Measurements from ENCODE around the gene IL2RA. TPM values are rescaled to one million over a fixed set of nuclear protein-coding genes. Genes with fewer than 3 reads are reported as not detected.

The IL2RA gene
- total and polyA plus RNA-seq, 2 donors (not counting 1 experiment from before 2014, with no cell fraction given), result 7.2 to 56.7 TPM

GRCh38 chr10:6069081-6069931 lies 7.1 kb upstream of the IL2RA start:
- Histone ChIP-seq H3K4me2 (replicated peaks; ENCODE audit: low read depth, low read length, poor library complexity, severe bottlenecking) (peak overlapping the region; percentile 61), H3K36me3 (replicated peaks in 1 of 2; ENCODE audit: control extremely low read depth in 1 of 2, control insufficient read depth in 1 of 2, extremely low read depth in 1 of 2, insufficient read depth in 2 of 2, low read length in 1 of 2) (no peaks in the 10 kb centered on the region), H3K27ac (ENCODE audit: low read length in 2 of 2) (peak overlapping the region; percentile 80 to 91), H3K27me3 (replicated peaks in 1 of 4; ENCODE audit: control extremely low read depth in 1 of 4, control insufficient read depth in 3 of 4, insufficient read depth in 4 of 4, low read length in 3 of 4) (no peaks in the 10 kb centered on the region), H4K20me1 (ENCODE audit: control insufficient read depth, insufficient read depth, low read length, poor library complexity, severe bottlenecking) (no peaks in the 10 kb centered on the region), H3K9me3 (ENCODE audit: control extremely low read depth in 1 of 3, control insufficient read depth in 2 of 3, insufficient read depth in 1 of 3, low read length in 2 of 3) (no peaks in the 10 kb centered on the region), H3K4me1 (ENCODE audit: control insufficient read depth in 2 of 2, insufficient read depth in 2 of 2, low read length in 2 of 2) (peaks cover 59 to 65% of the 10 kb centered on the region in 2 donors), H2AFZ (ENCODE audit: insufficient read depth, low read depth, low read length, poor library complexity, severe bottlenecking) (peak overlapping the region; percentile 17), H3K4me3 (ENCODE audit: control extremely low read depth in 1 of 5, extremely low read depth in 1 of 5, insufficient read depth in 1 of 5, low read depth in 2 of 5, low read length in 4 of 5) (peak overlapping the region in 2 of 5 experiments; percentile 19 to 40), H3K79me2 (ENCODE audit: control insufficient read depth, insufficient read depth, low read length) (no peaks in the 10 kb centered on the region), H3K9ac (ENCODE audit: low read length) (peak overlapping the region; percentile 23)
- no peaks in the 10 kb centered on the region for H3K9me3 Mint-ChIP-seq (ENCODE audit: insufficient read depth)
- POLR2A ChIA-PET, result interaction anchor here (0.7 to 4.3 kb wide), 8 partner anchors 11 to 326 kb away, joined by 3 to 43 read pairs (median 4); no protein-coding TSS in a partner anchor
- peak overlapping the region; percentile 85 for H3K4me3 Mint-ChIP-seq
- ATAC-seq (ENCODE audit: low read depth) (peak; percentile 52), DNase-seq (peak; percentile 67)
- TF ChIP-seq CTCF (IDR thresholded peaks at IDR 0.05) (no peak), EZH2 (IDR thresholded peaks at IDR 0.05; ENCODE audit: borderline replicate concordance, insufficient read depth, low read depth, low read length, poor library complexity, severe bottlenecking) (no peak)
- CTCF ChIA-PET, result interaction anchor here (0.6 to 13.4 kb wide), 8 partner anchors 12 to 627 kb away, joined by 3 to 163 read pairs (median 13); no protein-coding TSS in a partner anchor
- intact Hi-C loops (cut with micrococcal nuclease), result loop anchor here (1.0 to 5.0 kb wide), 3 partner anchors 17 to 92 kb away; partner anchors contain the start of gene IL15RA
- H3K27ac Mint-ChIP-seq, result peak overlapping the region; percentile 99
- no peaks in the 10 kb centered on the region for H3K27me3 Mint-ChIP-seq
- peaks cover 87% of the 10 kb centered on the region for H3K4me1 Mint-ChIP-seq
- WGBS (ENCODE audit: insufficient coverage), result 17% methylated on average over 10 of the region's 11 CpGs
